OCI-M2 (cell line): ENCODE data around the gene GYG1.

Source experiments
- DNase-seq: peaks from one replicate; lab custom pipeline; 2025; ENCODE audit not compliant: unreplicated experiment; lab: John Stamatoyannopoulos, UW

The GYG1 gene

GRCh38 chr3:148991219-148992026 lies at the start of gene GYG1:
TSS of gene GYG1 (plus strand) at chr3:148991540. CDS start at chr3:148991641, 101 bp downstream.
- no peak for DNase-seq

- no peak for DNase-seq
Measured at GRCh38 chr3:148943506-148944205, 47.7 kb upstream of the GYG1 start.

GRCh38 chr3:148945116-148945515 lies 46.2 kb upstream of the GYG1 start:
- DNase-seq = no peak

GRCh38 chr3:148948913-148949657 lies 42.3 kb upstream of the GYG1 start:
- no peak for DNase-seq

- DNase-seq = no peak
Measured at GRCh38 chr3:148950806-148951205, 40.5 kb upstream of the GYG1 start.

GRCh38 chr3:148951599-148952361 lies 39.6 kb upstream of the GYG1 start:
- DNase-seq = no peak

- DNase-seq = no peak
Measured at GRCh38 chr3:148953094-148953493, 38.2 kb upstream of the GYG1 start.

- DNase-seq = no peak
Measured at GRCh38 chr3:148954981-148955380, 36.4 kb upstream of the GYG1 start.

GRCh38 chr3:148955544-148956346 lies 35.6 kb upstream of the GYG1 start:
- DNase-seq = no peak

GRCh38 chr3:148957586-148957985 lies 33.8 kb upstream of the GYG1 start:
- no peak for DNase-seq

- DNase-seq = no peak
Measured at GRCh38 chr3:148958696-148959095, 32.6 kb upstream of the GYG1 start.

GRCh38 chr3:148962513-148962912 lies 28.8 kb upstream of the GYG1 start:
- DNase-seq = no peak

GRCh38 chr3:148964809-148965208 lies 26.5 kb upstream of the GYG1 start:
- DNase-seq = no peak

- no peak for DNase-seq
Measured at GRCh38 chr3:148968321-148968720, 23.0 kb upstream of the GYG1 start.

GRCh38 chr3:148970271-148970670 lies 21.1 kb upstream of the GYG1 start:
- DNase-seq = no peak

GRCh38 chr3:148971401-148972163 lies 19.8 kb upstream of the GYG1 start:
- no peak for DNase-seq

- DNase-seq = no peak
Measured at GRCh38 chr3:148974726-148975125, 16.6 kb upstream of the GYG1 start.

- no peak for DNase-seq
Measured at GRCh38 chr3:148975248-148975647, 16.1 kb upstream of the GYG1 start.

- no peak for DNase-seq
Measured at GRCh38 chr3:148975696-148976095, 15.6 kb upstream of the GYG1 start.
